ENCODE measurements around the gene ZNF672. TPM values are rescaled to one million over a fixed set of nuclear protein-coding genes. Genes with fewer than 3 reads are reported as not detected.
"Not testable (repeated sequence)": the region's sequence is repeated elsewhere in the genome, so short reads cannot be mapped to it uniquely, and the experiment has no call there.

Gene ZNF672
- polyA plus RNA-seq, 1 donor (not counting 4 experiments of a cell fraction or from before 2014, with no cell fraction given): 12.6 TPM

GRCh38 chr1:248802454-248802853 is 35.6 kb upstream of the ZNF672 start:
- Histone ChIP-seq H3K4me3 (ENCODE audit: control insufficient read depth in 2 of 3, extremely low read depth in 1 of 3, insufficient read depth in 2 of 3, low read depth in 1 of 3, low read length in 3 of 3) (no peak overlapping the region), H3K9me3 (ENCODE audit: control insufficient read depth, low read depth, low read length) (no peaks in the 10 kb centered on the region), H2AFZ (ENCODE audit: control insufficient read depth, low read length) (no peak overlapping the region), H3K4me1 (ENCODE audit: control insufficient read depth, extremely low read depth, insufficient read depth, low read length) (no peaks in the 10 kb centered on the region), H3K4me2 (ENCODE audit: control insufficient read depth, extremely low read depth, insufficient read depth, low read depth, low read length) (no peak overlapping the region), H4K20me1 (ENCODE audit: control insufficient read depth, extremely low read depth, insufficient read depth, low read length) (no peaks in the 10 kb centered on the region), H3K27ac (ENCODE audit: control insufficient read depth, insufficient read depth, low read length) (no peak overlapping the region), H3K79me2 (ENCODE audit: control insufficient read depth, insufficient read depth, low read length) (no peaks in the 10 kb centered on the region), H3K9me1 (ENCODE audit: control insufficient read depth, extremely low read depth, insufficient read depth, low read length) (no peaks in the 10 kb centered on the region), H3K36me3 (ENCODE audit: control insufficient read depth in 2 of 2, extremely low read depth in 1 of 2, insufficient read depth in 2 of 2, low read length in 2 of 2) (no peaks in the 10 kb centered on the region), H3K27me3 (ENCODE audit: control insufficient read depth, extremely low read depth, insufficient read depth, low read length) (no peaks in the 10 kb centered on the region), H3K9ac (ENCODE audit: control insufficient read depth, extremely low read depth, insufficient read depth, low read length) (no peak overlapping the region)
- dilution Hi-C loops (cut with MboI; ENCODE audit: extremely low pct_ligation_motif_present, low sequenced_read_pairs): no loop called here
- no peak for DNase-seq (ENCODE audit: low read depth, low spot score)
- no peak for FAIRE-seq
- TF ChIP-seq CTCF (optimal IDR thresholded peaks at IDR 0.05 in 1 of 3, IDR thresholded peaks at IDR 0.05 in 1 of 3, conservative IDR thresholded peaks at IDR 0.05 in 1 of 3; ENCODE audit: extremely low read depth in 1 of 3, insufficient read depth in 2 of 3, low read length in 3 of 3) (no peak), EZH2 (IDR thresholded peaks at IDR 0.05; ENCODE audit: low read length) (no peak)

- H3K9ac ChIP-seq (ENCODE audit: control insufficient read depth, extremely low read depth, insufficient read depth, low read length); H3K9me3 ChIP-seq (ENCODE audit: control insufficient read depth, low read depth, low read length); H4K20me1 ChIP-seq (ENCODE audit: control insufficient read depth, extremely low read depth, insufficient read depth, low read length); H3K4me1 ChIP-seq (ENCODE audit: control insufficient read depth, extremely low read depth, insufficient read depth, low read length); H3K27me3 ChIP-seq (ENCODE audit: control insufficient read depth, extremely low read depth, insufficient read depth, low read length); H3K27ac ChIP-seq (ENCODE audit: control insufficient read depth, insufficient read depth, low read length); H3K4me2 ChIP-seq (ENCODE audit: control insufficient read depth, extremely low read depth, insufficient read depth, low read depth, low read length); H3K36me3 ChIP-seq (ENCODE audit: control insufficient read depth in 2 of 2, extremely low read depth in 1 of 2, insufficient read depth in 2 of 2, low read length in 2 of 2); H3K9me1 ChIP-seq (ENCODE audit: control insufficient read depth, extremely low read depth, insufficient read depth, low read length); DNase-seq (ENCODE audit: low read depth, low spot score); H3K4me3 ChIP-seq (ENCODE audit: control insufficient read depth in 2 of 3, extremely low read depth in 1 of 3, insufficient read depth in 2 of 3, low read depth in 1 of 3, low read length in 3 of 3); H2AFZ ChIP-seq (ENCODE audit: control insufficient read depth, low read length); dilution Hi-C loops (cut with MboI; ENCODE audit: extremely low pct_ligation_motif_present, low sequenced_read_pairs); FAIRE-seq; H3K79me2 ChIP-seq (ENCODE audit: control insufficient read depth, insufficient read depth, low read length): not testable (repeated sequence)
Measured at GRCh38 chr1:248803501-248803900, 34.5 kb upstream of the ZNF672 start.
